Activated gamma-delta T cell treated with anti-CD3 and anti-CD28 coated beads, Interleukin-2, amount 50 U/mL, for 16 hours (primary cell): ENCODE data around the gene RNF5.
"Not testable (repeated sequence)": the region's sequence is repeated elsewhere in the genome, so short reads cannot be mapped to it uniquely, and the experiment has no call there.

Source experiments
- DNase-seq: peaks from one replicate; pipeline ENCODE4 v3.0.0-alpha.2; 2020; ENCODE audit warnings: low read depth

RNF5 gene

DNA sequence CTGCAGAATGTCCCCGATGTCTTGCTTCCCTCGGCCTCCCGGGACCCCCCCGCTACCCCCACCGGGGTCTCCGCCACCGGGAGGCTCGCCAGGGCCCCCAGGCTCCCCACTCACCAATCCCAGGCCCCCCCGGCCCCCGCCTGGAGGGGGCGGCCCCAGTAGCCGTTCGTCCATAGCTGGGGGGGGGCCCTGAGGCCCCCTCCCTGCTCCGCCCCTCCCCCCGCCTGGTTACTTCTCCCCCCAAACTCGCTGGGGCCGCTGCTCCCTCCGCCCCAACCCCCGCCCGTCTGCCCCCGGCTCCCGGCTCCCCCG lies 11.5 kb downstream of the RNF5 start:
- DNase-seq = no peak

DNA sequence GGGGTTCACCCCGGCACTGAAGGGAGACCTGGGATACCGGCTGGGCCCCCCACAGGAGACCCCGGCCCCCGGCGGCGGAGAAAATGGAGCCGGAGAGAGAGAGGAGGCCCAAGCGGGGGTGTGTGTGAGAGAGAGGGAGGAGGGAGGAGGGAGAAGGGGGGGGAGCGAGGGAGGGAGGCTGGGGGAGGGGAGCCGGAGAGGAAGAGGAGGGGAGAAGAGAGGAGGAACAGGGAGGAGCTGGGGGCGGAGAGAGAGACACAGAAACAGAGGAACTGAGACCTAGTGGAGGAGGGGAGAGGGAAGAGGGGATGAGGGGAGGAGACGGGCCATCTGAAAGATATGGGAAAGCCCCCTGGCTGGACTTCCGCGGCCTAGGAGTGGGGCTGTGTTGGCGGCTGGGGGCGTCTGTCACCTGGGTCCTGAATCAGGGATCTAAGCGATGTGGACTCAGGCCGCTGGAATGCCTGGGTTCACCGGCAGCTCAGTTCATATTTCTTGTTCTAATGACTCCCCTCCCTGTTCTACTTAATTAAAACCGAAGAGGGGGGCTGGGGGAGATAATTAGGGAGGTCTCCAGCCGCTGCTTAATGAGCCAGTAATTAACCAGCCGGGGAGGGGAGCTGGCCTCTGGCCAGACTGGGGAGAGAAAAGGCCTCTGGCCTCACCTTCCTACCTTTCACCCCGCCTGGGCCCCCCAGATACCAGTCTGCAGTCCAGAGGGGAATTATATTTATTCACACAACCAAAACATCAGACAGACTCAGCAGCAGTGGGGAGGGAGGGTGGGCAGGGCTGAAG lies 12.0 kb downstream of the RNF5 start, which contains the start of gene PBX2:
TSS of gene PBX2 (minus strand) at position 149 of the 798 bp plus-strand sequence. CDS start 287 bp downstream, outside the sequence.
- peak; percentile 64 for DNase-seq

DNA sequence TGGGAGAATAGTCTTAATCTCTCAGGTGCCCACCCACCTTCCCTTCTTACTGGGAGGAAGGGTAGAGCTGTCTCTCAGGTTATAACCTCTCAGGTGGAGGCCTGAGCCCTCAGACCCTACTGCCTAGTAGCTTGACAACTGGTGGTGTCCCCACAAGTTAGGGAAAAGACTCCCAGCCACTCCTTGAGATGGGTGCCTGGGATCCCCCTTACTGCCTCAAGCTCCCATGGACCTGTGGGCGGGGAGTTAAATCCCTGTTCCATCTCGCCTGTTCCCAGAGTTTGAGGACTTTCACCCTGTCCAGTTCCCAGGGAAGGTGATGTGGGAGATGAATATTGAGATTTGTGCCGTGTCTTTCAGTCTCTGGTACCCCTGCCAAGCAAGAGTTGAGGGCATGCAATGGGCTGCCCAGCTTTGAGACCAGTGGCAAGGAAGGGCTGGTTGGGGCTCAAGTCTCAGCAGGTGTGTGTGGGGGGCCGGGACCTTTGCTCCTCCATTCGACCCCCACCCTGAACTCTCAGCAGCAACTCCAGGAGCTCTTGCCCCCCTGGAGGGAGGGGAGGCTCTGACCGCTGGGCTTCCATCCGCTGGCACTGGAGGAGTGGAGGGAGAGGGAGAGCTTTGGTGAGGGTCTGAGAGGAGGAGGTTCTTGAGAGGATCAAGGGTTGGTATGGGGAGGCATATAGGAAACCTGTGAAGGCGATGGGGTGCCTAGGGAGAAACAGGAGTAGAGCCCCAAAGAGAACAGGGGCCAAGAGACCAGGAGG lies 12.9 kb downstream of the RNF5 start:
- DNase-seq = no peak

DNA sequence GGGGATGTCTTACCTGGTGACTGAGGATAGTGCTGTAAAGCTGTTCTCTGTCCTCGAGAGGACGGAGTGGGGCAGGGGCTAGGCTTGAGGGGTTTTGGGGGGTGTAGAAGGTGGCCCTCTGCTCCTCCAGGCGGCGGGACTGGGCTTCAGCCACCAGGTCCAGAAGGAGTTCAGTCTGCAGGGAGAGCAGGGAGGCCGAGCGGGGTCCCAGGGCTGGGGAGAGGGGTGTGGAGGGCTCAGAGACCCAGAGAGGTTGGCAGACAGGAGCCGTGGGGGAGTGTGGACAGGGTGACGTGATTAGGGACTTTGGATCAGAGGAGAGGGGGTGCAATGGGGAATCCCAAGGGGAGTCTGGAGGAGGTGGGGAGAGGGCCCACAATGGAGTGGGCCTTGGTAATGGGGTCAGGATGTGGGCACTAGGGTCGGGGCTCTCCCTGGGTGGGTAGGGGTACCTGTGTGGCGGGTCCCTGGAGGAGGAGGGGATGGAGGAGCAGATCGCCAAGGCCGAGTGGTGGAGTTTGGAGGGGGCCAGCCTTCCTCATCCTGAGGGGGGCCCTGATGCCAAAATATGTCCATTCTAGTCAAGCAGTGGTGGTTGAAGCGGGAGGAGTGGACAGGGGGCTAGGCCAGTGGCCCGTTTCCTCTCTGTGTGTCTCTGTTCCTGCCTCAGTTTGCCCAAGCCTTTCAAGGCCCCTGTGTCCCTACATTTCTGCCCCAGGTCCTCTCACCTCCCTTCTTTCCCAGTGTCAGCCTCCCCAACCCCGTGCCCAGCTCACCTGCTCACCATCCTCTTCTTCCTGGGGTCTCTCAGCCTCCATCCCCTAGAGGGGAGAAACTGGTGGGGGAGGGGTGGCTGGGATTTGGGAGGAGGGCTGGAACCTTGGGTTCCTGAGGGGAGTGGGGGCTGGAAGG lies 13.7 kb downstream of the RNF5 start:
- no peak for DNase-seq

DNA sequence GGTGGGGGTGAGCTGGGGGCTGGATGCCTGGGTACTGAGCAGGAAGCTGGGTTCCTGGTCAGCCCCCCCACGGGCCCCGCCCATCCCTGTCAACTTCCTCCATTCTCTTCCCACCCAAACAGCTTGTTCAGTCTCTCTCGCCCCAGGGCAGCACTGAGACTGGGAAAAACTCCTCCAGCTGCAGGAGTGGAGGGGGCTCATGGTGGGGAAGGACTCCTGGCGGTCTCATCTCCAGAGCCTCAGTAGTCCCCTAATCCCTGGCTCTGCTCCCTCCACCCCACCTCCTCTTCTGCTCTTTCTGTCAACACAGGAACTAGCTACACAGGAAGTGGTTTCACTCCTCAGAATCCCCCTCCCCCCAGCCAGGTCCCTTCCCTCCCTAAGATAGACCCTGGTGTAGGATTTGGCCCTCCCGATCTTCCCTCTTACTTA lies 14.4 kb downstream of the RNF5 start, which contains the start of gene GPSM3:
TSS of gene GPSM3 (minus strand) at position 36 of the 432 bp plus-strand sequence. CDS start 130 bp downstream, outside the sequence.
- DNase-seq = no peak

DNA sequence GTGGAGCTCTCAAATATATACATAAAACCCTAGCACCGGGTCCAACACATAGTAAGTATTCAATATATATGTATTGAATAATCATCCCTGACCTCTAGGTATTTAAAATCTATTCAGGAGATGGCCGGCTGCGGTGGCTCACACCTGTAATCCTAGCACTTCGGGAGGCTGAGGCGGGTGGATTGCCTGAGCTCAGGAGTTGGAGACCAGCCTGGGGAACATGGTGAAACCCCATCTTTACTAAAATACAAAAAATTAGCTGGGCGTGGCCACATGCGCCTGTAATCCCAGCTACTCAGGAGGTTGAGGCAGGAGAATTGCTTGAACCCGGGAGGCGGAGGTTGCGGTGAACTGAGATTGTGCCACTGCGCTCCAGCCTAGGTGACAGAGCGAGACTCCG lies 14.9 kb downstream of the RNF5 start:
- not testable (repeated sequence) for DNase-seq

DNA sequence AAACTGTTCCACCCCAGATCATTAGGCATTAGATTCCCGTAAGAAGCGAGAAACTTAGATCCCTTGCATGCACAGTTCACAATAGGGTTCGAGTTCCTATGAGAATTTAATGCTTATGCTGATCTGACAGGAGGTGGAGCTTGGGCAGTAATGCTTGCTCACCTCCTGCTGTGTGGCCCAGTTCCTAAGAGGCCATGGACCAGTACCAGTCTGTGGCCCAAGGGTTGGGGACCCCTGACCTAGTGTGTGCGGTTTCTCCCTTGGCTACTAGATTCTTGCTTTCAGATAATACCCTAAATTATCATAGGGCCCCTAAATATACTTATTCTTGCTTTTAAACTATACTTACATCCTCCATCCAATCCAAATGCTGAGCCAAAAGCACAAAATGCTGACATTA lies 16.2 kb downstream of the RNF5 start:
- DNase-seq = no peak

DNA sequence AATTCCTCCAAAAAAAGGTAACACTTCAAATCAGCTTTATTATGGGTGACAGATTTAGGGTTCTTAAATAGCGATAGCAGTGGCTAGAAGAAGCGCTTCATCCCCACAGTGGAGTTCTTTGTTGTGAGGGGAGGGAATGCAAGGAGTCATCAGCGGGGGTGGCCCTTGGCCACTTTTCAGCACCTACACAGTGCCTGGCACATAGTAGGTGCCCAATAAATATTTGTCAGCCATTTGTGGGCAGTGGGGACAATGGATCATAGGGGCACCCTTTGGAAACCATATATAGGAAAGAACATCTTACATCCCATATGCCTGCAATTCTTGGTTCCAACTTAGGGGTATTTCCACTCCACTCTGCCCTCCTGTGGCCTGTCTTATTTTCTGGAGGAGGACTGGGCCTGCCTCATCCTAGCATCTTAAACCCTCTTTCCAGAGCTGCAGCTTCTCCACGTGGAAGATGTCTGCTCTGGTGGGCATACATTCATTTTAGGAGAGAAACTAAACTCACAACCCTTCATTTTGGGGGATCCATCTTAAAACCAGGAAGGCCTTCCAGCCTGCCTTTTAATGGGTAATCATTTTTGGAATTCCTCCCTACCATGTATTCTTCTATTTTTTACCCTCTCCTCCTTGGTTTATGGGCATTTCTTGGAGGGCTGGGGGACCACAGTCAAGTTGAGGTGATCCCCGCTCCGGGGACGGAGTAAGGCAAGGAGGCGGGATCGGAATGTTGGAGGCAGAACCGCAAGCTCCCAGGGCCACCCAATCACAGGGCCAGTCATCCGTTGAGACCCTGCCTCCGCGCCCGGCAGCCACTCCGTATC lies 16.8 kb downstream of the RNF5 start:
- no peak for DNase-seq

DNA sequence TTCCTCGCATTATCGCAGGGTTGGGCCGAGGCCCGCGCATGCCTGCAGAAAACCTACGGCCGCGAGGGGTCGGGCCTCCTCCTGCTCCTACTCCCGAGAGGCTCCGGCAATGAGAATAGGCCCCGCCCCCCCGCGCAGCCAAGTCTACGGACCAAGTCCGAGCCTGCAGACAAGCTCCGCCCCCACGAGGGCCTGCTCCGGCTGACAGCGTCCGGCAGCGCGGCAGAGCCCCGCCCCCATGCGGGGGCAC lies 17.4 kb downstream of the RNF5 start:
- peak; percentile 100 for DNase-seq

DNA sequence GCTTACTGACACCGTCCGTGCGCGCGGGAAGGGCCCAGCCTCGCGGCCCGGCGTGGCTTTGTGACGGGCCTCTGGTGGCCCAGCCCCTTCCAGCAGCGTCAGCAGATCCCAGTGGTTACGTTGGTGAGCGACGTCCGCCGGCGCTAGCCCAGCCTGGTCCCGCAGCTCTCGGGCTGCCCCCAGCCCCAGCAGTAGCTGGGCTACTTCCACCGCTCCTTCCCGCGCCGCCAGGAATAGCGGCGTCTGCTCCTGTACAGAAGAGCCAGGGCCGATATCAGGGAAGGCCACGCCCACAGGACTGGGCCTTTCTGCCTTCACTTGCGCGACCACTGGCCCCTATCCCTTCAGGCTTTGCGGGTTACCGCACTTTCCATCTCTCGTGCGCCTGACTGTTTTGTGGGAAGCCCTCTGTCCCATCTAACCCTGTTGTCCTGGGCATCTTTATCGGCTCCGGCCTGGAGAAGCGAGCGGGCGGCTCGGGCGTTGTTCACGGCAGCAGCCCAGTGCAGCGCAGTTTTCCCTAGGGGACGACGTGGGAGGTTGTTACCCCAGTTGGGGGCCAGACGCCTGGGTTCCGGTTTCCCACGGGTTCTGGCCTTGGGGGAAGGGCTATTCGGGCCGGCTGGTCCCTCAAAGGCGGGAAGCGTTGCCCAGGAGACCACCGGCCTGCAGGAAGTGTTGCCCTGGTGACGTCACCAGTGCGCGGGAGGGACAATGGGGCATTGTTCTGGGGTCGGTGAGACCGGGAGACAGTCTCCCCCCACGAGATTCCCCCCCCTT lies 17.9 kb downstream of the RNF5 start:
- DNase-seq = no peak

DNA sequence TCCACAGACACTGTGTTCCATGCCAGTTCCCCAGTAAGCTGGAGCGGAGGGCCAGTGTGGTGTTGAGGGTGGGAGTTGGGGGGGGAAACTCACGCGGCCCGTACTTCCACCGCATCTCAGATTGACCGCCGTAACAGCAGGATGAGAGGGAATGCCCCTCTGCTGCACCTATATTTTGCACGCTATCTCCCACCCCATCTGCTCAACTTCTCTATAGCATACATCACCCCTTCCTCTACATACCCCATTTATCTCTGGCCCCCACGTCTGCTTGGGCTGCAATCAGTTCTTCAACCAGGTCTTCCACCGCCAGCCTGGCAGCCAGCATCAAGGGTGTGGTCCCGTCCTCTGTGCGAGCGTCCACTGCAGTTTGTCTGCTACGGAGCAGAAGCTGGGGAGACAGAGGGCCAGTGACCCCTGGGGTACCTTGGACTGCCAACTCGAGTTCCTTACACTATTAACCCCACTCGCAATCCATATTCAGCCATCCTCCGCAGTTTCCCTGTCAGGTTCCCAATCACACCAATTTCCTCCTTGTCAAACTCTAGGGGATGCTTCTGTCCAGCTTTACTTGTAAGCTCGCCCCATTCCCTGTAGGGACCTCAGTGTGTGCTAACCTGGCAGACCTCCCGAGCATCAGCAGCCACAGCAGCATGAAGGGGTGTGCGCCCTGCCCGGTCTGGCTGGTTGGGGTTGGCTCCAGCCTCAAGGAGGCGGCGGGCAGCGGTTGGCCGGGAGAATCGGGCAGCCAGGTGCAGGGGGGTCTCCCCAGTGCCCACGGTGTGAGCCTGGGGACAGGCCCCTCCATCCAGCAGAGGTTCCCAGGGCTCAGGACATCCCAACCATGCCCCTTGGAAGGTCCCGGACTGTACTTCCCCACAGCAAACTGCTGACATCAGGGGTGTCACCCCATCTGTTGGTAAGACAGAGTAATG lies 18.7 kb downstream of the RNF5 start:
- DNase-seq = no peak

DNA sequence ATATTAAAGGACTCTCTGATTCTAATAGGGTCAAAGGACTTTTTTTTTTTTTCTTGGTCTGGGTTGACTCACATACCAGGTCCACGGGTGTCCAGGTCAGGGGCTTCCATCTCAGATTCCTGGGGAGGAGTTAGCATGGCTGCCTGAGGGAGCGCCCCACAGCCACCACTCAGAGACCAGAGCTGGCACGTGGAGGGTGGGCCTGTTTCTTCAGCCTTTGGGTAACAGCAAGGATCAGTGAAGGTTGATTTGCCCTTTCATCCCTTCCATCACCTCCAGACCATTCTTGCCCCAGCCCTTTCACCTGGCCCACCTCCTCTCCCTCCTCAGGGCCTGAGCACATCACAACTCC lies 20.1 kb downstream of the RNF5 start:
- no peak for DNase-seq

DNA sequence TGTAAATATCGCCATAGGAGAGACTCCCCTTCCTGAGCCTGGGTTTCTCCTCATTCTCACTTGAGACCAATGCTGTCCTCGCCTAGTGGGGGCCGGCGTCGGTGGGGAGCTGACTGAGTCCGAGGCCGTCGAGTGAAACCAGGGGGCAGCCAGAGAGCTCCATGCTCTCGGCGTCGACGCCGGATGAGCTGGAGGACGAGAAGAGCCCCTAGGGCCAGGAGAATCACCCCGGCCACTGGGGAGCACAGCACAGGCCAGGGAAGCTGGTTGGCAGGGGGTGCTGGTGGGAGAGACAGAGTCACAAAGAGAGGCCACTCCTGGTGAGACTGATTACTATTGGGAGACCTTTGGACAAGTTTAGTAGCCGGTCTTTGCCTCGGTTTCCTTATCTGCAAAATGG lies 20.7 kb downstream of the RNF5 start:
- no peak for DNase-seq

DNA sequence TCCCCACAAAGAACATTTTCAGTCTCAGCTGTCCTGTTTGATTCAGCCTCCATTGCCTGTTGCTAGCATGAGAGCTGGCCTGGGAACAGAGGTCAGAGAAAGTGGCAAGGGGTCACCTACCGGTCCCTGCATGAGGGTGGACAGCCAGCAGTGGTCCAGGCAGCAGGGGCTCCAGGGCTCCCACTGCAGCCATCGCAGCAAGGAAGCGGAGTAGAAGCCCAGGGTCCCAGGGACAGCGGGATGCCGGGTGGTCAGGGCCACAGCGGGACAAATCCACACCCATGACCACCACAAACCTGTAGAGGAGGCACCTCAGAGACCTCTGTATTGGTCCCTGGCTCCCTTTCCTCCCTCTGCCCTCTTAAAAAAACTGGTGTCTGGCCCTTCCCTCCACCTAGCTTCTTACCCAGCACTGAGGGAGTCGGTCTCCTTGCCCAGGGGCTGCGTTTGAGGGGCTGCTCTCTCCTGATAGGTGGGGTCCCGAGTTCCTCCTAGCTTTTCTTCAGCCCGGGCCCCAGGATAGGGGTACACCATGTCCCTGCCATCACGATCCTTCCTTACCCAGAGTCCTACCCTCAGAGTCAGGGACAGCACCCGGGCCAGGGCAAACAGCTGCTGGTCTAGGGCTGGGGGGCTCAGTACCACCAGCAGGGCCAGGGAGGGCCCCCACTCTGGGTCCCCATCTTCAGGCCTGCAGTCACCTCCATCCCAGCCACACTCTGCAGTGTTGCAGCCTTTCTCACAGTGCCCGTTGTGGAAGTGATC lies 22.7 kb downstream of the RNF5 start:
- no peak for DNase-seq

DNA sequence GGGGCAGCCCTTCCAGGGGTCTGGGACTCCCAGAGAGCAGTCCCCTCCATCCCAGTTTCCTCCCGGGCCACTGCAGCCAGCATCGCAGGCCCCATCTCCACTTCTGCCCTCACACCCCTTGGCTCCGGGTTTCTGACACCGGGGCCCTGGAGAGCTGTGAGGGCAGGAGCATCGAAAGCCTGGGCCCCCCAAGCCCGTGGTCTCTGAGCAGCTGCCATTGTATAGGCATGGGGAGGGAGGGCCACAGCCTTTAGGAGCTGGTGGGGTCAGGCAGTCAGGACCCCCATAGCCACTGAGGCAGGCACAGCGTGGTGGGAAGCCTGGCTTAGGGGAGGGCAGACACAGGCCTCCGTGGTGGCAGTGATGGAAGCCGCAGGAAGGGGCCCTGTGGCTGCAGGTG lies 24.0 kb downstream of the RNF5 start:
- no peak for DNase-seq

DNA sequence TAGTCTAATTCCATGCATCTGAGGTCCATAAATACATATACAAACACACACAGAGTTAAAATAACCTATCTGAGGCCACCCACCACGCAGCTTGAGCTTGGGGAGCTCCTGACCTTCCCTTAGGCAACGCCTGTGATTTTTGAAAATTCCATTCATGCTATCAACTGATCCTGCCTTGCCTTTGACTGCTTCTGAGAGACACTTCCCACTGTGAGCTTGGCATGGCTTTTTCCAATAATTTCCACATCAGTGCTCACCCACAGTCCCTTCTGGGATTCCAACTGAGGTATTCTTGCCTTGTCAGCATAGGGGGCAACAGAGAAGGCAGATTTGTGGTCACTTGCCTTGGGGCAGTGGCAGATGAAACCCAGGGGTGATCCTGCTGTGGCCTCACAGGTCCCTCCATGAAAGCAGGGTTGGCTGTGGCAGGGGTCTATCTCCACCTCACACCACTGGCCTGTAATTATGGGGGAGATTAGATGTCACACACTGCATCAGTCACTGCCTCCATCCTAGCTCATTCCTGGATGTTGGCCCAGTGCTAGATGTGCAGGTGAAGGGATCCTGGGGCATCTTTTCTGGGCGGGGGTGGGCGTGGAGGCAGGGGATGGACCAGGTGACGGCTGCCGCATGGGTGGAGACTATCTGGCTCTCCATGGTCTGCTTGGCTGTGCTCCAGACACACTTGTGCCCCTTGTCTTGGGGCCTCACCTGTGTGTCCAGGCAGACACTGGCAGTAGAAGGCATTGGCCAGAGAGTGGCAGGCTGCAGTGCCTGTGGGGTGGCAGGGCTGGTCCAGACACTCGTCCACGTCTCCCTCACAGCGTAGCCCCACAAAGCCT lies 25.4 kb downstream of the RNF5 start:
- no peak for DNase-seq

DNA sequence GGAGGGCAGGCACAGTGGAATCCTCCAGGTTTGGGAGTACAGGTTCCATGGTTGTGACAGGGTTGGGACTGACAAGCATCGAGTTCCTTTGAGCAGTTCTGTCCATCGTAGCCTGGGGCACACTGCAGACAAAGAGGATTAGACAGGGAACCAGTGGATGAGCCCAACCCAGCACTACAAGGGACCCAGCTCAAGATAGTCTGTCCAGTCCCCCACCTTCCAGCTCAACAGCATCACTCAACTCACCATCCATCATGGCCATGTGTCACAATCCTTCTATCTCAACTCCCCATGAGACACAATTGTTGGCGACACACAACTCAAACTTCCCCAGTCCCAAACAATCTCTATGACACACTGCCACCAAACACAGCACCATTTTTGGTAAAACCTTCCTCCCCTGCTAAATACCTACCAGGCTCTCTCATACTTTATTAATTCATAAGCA lies 26.1 kb downstream of the RNF5 start:
- DNase-seq = no peak

DNA sequence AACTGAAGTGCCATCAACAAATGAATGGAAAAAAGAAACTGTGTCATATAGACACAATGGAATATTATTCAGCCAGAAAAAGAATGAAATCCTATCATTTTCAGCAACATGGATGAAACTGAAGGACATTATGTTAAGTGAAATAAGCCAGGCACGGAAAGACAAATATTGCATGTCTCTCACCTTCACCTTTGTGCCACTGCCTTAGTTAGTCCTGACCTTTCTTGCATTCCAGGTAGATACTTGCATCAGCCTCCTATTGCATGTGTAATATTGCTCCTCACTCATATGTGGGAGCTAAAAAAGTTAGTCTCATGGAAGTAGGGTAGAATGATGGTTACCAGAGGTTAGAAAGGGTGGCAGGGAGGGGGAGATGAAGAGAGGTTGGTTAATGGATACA lies 30.8 kb downstream of the RNF5 start:
- no peak for DNase-seq
